GM12801 (cell line): ENCODE results near the gene GOLPH3.

Experiments used
- TF ChIP-seq, protein P1 (sequence below): IDR thresholded peaks from one replicate; pipeline ENCODE4 v1.5.1; 2011; ENCODE audit warnings: control low read depth; ENCODE audit not compliant: insufficient read length; ENCODE audit errors: extremely low read depth

GOLPH3 gene

DNA sequence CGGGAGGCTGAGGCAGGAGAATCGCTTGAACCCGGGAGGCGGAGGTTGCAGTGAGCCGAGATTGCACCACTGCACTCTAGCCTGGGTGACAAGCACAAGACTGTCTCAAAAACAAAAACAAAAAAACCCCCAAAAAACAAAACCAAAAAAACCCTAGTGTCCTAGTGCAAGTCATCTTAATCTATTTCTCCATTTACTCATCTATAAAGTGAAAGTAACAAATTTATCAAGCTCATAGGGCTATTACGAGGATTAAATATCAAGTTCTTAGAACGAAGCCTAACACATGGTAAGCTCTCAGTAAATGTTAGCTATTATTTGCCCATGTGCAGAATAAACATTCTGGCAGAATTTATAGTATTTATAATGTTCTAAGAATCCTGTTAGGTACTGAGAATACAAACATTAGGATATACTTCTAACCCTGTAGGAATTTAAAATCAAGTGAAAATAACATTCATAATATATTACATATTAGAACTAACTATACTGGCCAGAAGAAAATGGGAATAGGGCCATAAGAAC is 45.0 kb downstream of the GOLPH3 start:
- TF ChIP-seq, protein P1, sequence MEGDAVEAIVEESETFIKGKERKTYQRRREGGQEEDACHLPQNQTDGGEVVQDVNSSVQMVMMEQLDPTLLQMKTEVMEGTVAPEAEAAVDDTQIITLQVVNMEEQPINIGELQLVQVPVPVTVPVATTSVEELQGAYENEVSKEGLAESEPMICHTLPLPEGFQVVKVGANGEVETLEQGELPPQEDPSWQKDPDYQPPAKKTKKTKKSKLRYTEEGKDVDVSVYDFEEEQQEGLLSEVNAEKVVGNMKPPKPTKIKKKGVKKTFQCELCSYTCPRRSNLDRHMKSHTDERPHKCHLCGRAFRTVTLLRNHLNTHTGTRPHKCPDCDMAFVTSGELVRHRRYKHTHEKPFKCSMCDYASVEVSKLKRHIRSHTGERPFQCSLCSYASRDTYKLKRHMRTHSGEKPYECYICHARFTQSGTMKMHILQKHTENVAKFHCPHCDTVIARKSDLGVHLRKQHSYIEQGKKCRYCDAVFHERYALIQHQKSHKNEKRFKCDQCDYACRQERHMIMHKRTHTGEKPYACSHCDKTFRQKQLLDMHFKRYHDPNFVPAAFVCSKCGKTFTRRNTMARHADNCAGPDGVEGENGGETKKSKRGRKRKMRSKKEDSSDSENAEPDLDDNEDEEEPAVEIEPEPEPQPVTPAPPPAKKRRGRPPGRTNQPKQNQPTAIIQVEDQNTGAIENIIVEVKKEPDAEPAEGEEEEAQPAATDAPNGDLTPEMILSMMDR = no peak

DNA sequence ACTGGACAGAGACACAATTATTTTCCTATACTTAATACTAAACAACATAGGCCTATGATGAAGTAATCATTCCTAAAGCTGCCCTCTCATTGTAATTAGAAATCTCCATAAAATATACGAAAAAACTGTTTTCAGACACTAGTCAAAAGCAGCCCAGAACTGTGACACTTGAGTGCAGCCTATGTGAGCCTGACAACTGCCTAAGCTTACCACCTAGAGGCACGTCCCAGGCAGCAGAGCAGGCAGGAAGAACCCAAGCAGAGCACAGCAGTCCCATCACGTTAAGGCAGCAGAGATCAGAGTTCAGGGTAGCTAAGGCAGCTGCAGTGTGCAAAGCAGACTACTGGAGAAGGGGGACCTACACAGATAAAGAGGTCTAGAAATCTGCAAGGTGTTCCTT is 46.4 kb downstream of the GOLPH3 start:
- TF ChIP-seq, protein P1 = no peak

DNA sequence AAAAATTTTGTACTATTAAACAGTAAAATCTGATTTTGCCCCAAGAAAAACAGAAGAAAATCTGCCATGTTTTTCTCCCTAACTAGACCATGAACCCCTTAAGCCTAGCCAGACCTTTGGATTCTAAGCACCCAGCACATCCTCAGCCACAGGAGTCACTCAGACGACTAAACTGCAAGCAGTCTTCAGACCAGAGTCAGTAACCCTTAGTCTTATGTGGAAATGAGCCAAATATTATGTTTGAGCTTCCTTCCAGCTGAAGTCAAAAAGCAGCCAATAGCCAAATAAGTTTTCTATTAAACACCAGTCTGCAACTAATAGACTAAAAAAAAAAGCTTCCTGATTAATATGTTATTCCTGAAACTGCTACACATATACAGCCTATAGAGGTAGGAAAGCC is 47.4 kb downstream of the GOLPH3 start:
- TF ChIP-seq, protein P1 = no peak

DNA sequence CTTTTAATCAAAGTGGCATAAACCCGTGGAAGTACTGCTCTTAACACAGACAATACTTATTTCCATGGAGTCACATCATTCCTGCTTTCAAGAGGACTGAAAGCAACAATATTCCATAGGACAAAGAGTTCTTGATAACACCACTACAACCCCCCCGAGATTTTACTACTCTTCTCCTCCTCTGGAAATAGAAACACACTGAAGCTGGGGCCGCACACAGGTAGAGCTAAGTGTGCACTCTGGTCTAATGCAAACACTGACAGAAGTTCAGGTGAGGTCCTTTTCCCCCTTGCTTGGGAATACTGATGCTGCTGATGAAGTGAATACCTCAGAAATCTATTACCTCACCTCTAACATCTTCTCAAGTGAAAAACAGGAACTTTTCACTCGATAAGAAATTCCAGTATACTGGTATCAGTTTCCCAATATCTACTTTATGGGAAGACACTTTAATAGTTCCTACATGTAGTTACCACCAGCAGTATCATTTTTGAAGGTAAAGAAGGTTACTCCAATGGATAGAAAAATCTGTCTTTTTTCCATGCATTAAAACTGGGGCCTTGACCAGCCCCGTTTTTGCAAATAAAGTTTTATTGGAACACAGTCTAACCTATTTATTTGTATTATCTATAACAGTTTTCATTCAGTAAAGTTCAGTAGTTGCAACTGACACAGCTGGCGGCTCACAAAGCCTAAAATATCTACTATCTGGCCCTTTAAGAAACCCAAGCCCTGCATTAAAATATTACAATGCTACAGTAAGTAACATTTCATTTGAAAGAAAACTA is 50.0 kb downstream of the GOLPH3 start:
- TF ChIP-seq, protein P1 = no peak

DNA sequence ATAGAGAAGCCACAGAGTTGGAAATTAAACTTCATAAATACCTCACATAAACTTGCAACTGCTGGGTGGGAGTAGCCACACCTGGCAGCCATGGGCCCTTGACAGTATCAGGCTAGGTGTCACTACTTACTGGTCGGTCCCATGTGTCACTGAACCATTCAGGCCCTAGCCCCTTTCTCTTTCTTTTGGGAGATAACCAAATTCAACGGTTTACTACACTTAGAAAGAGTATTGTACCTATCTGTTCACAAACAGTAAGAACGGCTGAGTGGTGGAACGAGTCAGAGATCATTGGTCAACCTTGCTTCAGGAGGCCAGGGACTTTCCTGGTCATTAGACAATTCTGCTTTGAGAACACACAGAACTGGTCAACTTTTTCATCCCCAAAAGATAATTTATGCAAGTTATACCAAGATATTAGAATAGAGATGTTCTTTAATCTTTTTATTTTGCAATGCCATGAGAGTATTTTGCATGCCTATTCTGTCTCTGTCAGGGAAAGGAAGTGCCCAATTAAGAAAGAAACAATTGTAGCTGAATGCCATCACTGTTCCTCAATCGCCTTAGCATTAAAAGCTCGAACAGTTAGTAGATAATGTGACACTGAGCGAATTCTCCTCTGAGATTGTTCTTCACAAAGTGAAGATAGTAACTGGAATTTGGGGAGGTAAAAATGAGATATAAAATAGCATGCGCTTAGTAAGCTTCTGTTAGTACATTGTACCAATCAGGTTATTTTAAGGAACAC is 50.9 kb downstream of the GOLPH3 start:
- TF ChIP-seq, protein P1 = no peak

DNA sequence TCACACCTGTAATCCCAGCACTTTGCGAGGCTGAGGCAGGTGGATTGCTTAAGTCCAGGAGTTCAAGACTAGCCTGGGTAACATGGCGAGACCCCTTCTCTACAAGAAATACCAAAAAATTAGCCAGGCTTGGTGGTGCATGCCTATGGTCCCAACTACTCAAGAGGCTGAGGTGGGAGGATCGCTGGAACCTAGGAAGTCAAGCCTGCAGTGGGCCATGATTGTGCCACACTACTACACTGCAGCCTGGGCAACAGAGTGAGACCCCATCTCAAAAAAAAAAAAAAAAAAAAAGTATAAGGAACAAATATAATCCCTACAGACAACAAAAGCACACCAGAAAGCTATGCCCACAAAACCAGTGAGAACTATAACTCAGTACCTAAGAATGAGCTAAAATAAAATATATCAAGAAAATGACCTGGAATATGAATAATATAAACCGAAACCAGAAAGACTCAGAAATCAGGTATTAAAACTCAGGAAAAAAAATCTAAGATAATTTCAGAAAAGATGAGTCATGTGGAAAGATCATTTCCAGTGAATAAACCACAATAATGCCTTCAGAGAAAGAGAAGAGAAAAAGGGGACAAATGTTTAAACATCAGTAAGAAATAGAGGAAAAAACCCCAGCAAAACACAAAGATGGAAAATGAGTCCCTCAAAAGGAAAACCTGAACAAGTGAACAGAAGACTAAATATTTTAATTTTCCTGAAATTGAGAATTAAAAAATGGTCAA is 57.4 kb downstream of the GOLPH3 start:
- TF ChIP-seq, protein P1 = no peak

DNA sequence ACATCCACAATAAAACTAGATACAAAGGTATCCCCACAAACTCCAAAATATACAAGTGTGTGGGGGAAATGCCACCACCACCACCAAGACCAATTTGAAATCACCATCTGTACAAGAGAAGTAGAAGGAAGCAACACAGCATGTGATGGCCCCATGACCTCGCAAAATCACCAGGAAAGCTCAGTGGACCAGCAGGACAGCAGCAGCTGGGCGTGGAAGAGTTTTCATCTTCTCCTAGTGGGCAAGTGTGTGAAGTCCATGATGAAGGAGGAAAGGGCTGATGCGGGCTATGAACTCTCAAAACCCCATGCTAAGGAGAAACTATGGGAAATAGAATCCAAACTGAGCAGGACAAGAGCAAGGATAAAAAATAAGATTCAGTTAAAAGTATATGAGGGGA is 58.1 kb downstream of the GOLPH3 start:
- TF ChIP-seq, protein P1 = no peak
